SH-SY5Y (cell line): Measurements from ENCODE around the gene PCNT.

Experiments used
- GATA2 ChIP-seq: IDR thresholded peaks from 2 replicates; pipeline ENCODE4 v1.6.1; 2011; ENCODE audit warnings: mild to moderate bottlenecking, low read depth, low read length
- GATA3 ChIP-seq: IDR thresholded peaks from 2 replicates; pipeline ENCODE4 v1.6.1; 2011; ENCODE audit warnings: low read depth, mild to moderate bottlenecking, low read length, moderate library complexity

The PCNT gene

DNA sequence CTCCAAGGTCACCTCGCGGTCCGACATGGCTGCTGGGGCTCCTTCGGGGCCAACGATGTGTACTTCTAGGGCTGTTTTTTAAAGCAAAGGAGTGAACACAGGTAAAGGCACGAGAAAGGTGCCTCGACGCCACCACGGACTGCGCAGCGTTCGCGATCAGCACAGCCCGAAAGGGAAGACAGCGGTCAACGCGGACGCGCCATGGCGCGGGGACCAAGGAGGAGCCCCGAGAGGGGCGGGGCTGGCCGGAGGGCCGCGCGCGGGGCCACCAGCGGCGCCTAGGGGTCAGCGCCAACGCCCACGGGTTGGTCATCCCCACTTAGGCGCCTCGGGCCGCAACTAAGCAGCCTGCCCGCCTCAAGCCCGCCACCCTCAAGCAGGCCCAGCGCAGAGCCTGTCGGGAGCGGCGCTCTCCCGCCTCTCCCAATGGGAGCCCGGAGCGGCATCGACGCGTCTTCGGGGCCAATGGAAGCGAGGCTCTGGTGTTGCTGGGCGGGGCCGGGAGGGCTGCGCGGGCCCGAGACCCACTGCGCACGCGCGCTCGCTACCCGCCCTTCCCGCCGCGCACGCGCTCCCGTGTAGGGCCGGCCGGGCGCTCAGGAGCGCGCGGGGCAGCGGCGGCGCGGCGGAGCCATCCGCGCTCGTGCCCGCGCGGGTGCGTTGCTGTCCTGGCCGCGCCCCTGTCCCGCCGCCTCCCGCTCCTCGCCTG is 134.5 kb downstream of the PCNT start, which contains the start of gene DIP2A:
TSS of gene DIP2A (plus strand) at position 577 of the 709 bp plus-strand sequence. CDS start 241 bp downstream, outside the sequence.
- no peak for TF ChIP-seq GATA2
- no peak for TF ChIP-seq GATA3

- no peak for TF ChIP-seq GATA3
- TF ChIP-seq GATA2 = no peak
Observed at GRCh38 chr21:46459024-46459355, 135.0 kb downstream of the PCNT start.

DNA sequence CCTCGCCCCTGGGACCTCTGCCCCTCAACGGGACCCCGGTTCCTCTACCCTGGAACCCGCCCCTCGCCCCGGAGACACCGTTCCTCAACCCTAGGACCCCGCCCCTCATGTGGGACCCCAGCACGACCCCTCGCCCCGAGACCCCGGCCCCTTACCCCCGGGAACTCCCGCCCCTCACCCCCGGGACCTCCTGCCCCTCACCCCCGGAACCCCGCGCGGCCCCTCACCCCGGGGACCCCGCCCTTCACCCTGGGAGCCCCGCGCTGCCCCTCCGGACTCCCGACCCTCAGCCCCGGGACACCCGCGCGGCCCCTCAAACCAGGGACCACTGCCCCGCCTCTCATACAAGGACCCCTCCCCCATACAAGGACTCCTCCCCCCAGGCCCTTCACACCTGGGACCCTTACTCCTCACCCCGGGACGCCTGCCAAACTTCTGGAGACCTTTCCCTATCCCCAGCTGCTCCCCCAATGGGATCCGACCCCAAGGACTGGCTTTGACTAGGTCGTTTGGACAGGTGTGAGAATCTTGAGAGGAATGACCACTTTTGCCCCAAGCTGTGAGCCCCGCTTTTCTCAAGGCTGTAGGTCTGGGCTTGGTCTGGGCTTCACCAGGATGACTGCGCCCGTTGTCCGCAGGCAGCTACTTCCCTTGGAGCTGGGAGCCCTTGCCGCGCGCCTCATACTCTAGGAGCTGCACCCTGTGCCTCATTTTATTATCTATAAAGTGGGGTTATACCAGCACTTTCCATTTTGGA is 135.6 kb downstream of the PCNT start:
- TF ChIP-seq GATA2 (no peak), GATA3 (no peak)

- TF ChIP-seq GATA3 = no peak
Observed at GRCh38 chr21:46461909-46462308, 138.0 kb downstream of the PCNT start.

DNA sequence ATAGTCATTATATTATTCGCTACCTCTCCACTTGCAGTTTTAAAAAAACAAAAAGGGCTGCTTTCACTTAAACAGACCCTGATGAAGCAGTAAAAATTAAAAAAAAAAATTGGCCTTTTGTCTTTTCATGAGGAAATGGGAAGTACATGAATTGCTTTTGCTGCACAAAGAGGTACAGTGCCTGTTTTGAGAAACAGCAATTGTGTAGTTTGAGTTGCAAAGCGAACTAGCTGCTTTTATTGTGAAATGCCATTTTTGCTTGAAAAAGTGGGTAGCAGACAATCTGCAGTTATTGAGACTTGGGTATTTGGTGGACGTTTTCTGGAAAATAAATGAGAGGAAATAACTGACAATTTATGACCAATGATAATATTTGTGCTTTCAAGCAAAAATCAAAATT is 141.7 kb downstream of the PCNT start:
- no peak for TF ChIP-seq GATA3
- TF ChIP-seq GATA2 = no peak

GRCh38 chr21:46468108-46468774 is 144.3 kb downstream of the PCNT start:
- no peak for TF ChIP-seq GATA2
- no peak for TF ChIP-seq GATA3

DNA sequence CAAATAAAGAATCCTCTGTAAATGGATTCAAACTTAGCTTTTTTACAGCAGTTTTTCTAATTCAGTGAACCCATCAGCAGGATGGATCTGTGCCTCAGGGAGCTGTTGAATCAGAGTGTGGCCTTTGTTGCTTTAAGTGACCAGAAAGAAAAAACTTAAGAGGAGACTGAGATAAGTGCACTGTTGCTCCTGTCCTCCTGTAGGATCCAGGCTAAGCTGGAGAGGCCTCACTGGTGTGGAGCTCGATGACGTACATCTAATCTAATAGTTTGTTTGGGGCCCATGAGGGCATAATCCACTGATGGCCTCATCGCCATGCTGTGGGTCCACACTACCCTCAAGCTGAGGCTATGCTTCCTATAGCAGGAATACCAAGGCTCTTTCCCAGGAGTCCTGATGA is 145.3 kb downstream of the PCNT start:
- TF ChIP-seq GATA3 (no peak), GATA2 (no peak)

GRCh38 chr21:46471514-46471913 is 147.6 kb downstream of the PCNT start:
- no peak for TF ChIP-seq GATA2
- TF ChIP-seq GATA3 = no peak

GRCh38 chr21:46472246-46472645 is 148.3 kb downstream of the PCNT start:
- TF ChIP-seq GATA3 (no peak), GATA2 (no peak)

GRCh38 chr21:46474382-46474781 is 150.4 kb downstream of the PCNT start:
- TF ChIP-seq GATA3 (no peak), GATA2 (no peak)

DNA sequence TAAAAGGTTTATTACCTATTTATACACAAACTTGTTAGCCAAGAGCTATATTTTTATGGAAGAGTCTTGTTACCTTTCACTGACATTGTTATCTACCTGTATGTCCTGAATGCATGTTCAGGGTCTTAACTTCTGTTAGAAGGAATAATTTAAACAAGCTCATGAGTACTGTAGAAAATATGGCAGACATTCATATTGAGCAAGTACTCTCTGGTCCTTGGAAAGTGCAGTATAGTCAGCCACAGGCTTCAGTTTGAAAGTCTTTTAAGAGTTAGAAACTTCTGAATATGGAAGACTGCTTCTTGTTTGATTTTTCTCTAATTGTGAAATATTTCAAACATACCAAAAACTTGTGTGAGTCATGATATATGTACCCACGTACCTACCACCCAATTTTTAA is 151.3 kb downstream of the PCNT start:
- TF ChIP-seq GATA3 (no peak), GATA2 (no peak)

DNA sequence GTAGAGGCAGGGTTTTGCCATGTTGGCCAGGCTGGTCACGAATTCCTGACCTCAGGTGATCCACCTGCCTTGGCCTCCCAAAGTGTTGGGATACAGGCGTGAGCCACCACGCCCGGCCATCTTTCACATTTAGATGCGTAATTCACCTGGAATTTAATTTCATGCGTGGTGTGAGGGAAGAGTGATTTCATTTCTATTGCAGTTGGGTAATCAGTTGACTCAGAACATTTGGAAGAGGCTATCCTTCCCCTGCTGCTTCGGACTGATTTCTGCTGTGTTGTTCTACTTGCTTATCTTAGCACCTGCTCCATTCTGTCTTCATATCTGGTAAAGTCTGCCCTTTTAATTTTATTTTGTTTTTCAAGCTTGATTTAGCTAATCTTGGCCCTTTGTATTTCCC is 153.8 kb downstream of the PCNT start:
- no peak for TF ChIP-seq GATA3
- no peak for TF ChIP-seq GATA2

GRCh38 chr21:46478910-46479309 is 155.0 kb downstream of the PCNT start:
- TF ChIP-seq GATA3 (no peak), GATA2 (no peak)

DNA sequence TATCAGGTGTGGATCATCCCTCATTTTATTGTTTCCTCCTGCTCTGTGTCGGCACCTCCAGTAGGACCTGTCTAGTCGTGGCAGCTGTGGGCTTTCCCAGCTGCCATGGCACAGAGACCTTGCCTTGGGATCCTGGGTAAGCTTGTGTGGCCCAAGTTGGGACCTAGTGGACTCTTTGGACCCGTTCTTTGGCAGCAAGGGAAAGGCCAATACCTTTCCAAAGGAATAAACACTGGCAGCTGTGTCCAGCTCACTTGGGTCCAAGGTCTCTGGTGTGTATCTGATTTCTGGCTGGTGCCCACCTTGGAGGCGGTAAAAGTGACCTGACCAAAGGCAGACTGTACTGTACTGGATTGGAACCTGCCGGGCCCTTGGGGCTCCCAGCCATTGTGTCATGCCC is 156.5 kb downstream of the PCNT start:
- TF ChIP-seq GATA3 (no peak), GATA2 (no peak)

DNA sequence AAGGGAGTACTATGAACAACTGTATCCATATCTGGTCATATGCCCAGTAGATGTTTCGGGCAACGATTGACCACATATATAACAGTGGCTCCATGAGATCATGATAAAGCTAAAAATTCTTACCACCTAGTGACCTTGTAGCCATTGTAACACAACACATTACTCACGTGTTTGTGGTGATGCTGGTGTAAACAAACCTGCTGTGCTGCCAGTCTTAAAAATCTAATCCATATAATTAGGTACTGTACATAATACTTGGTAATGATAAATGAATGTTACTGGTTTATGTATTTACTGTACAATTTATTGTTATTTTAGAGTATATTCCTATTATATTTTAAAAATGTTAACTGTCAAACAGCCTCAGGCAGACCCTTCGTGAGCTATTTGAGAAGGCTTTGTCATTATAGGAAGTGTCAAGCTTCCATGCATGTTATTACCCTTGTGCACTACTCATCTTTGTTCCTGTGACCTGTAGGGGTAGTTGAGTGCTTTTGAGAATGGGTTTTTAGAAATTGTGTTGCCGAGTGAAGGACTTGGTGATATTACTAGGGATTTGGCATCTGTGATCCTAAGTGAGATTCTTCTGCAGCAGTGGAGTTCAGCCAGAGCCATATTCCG is 158.4 kb downstream of the PCNT start:
- no peak for TF ChIP-seq GATA2
- TF ChIP-seq GATA3 = no peak
